ENCODE measurements around the gene PRSS21.
A peak's percentile ranks its signal among the peaks of the same experiment; 100 is the strongest.

Gene PRSS21

DNA sequence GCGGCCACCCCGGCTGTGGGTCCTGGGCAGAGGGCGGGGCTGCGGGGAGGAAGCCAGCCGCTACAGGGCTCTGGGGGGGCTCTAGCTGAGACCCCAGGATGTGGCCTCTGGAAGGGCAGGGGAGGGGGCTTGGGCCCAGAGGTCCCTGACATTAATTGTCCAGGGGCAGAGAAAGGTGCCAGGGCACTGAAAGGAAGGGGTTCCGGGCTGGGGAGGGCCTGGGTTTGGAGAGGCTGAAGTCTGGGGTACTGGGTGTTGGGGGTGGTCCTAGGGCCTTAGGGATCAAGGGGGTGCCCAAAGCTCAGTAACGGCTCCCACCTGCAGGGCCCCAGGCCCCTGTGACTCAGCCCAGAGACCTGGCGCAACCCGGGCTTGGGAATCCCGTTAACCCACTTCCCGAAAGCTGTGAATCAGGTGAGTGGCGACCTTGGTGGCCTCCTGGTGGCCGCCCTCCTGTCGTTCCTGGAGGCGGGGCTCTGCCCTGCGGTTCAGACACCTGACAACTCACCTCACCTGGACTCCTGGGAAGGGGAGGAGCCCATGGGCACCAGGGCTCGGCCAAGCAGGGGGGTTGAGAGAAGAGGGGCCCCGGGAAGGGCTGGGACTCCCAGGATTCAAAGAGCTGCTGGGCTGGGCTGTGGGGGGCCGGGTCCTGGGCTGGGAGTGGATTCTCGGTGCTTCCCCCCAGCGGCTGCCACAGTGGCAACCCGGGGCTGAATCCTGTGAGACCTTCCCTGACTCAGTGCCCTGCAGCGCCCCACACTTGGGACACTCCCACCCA lies 41.4 kb downstream of the PRSS21 start:
- DNase-seq (ENCODE audit: low read depth) = peak; percentile 54
- TF ChIP-seq, protein P1, sequence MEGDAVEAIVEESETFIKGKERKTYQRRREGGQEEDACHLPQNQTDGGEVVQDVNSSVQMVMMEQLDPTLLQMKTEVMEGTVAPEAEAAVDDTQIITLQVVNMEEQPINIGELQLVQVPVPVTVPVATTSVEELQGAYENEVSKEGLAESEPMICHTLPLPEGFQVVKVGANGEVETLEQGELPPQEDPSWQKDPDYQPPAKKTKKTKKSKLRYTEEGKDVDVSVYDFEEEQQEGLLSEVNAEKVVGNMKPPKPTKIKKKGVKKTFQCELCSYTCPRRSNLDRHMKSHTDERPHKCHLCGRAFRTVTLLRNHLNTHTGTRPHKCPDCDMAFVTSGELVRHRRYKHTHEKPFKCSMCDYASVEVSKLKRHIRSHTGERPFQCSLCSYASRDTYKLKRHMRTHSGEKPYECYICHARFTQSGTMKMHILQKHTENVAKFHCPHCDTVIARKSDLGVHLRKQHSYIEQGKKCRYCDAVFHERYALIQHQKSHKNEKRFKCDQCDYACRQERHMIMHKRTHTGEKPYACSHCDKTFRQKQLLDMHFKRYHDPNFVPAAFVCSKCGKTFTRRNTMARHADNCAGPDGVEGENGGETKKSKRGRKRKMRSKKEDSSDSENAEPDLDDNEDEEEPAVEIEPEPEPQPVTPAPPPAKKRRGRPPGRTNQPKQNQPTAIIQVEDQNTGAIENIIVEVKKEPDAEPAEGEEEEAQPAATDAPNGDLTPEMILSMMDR (IDR thresholded peaks at IDR 0.05; ENCODE audit: control insufficient read depth, extremely low read depth, insufficient read depth) = peak; percentile 14; the same call in 1 of the 2 replicates
- peak overlapping the region; percentile 43 for H3K4me3 ChIP-seq (ENCODE audit: low read depth, low read length)

DNA sequence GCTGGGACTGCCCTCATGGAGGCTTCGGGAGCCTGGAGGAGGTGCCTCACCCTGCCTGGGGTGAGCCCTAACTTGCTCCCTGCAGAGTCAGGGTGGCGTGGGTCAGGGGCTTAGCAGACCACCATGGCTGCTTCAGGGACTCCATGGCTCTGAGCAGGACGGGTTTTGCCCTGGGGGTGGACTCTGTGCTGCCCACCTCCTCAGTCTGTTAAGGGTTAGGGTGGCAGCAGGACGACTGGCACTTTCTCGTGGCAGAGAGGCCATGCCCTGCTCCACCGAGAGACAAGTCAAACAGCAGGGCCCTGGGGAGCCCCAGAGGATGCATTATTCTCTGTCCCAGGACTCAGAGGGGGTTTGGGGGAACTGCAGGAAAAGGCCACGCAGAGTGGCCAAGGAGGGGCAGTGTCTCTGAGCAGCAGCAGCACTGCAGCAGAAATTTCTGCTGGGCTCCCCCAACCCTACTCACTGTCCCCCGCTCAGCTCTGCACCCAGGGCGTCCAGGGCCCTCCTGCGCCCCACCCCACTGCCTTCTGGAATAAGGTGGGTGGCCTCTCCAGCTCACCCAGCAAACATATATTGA lies 42.7 kb downstream of the PRSS21 start:
- no peak for DNase-seq (ENCODE audit: low read depth)
- TF ChIP-seq, protein P1 (IDR thresholded peaks at IDR 0.05; ENCODE audit: control insufficient read depth, extremely low read depth, insufficient read depth) = no peak
- no peak overlapping the region for H3K4me3 ChIP-seq (ENCODE audit: low read depth, low read length)

DNA sequence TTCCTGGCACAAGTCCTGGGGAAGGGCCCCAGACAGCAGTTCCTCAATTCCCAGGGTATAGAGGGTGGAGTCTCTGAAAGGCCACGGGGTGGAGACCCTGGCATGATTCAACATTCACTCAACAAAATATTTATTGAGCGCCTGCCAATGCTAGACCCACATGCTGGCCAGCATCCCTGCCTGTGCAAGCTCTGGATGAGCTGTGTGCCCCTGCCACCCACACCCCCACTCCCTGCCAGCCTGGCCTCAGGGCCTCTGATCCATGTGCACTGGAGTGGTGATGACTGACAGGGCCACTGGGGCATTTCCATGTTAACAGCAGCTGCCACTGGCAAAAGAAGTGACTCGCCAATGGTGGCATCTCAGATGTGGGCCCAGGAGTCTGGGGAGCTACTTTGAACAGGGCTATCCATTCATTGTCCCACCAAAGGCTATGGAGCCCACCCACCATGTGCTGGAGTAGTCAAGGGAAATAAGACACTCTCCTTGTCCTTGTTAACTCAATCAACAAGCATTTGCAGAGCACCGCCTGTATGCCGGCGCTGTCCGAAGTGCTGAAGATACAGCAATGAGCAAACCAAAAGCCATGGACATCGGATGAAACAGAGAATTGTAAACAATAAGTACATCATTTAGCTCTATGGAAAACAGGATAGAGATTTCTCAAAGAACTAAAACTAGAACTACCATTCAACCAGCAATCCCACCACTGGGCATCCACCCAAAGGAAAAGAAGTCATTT lies 44.0 kb downstream of the PRSS21 start:
- H3K4me3 ChIP-seq (ENCODE audit: low read depth, low read length) = no peak overlapping the region
- TF ChIP-seq, protein P1 (IDR thresholded peaks at IDR 0.05; ENCODE audit: control insufficient read depth, extremely low read depth, insufficient read depth) = no peak
- no peak for DNase-seq (ENCODE audit: low read depth)

DNA sequence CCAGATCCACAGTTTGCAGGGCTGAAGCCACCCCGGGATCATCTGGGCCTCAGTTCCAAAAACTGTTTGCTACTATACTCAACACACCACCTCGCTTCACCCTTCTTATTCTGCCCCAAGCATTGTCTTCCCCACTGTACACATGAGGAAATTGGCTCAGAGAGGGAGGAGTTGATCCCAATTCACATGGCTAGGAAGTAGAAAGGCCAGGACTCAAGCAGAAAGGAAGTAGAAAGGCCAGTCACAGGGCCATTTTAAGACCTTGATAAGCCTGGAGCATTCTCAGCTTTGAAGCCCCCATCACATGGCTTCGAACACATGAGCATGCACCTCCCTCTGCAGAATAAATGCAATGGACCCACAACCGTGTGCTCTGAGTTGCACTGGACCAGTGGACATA lies 48.6 kb downstream of the PRSS21 start:
- no peak for DNase-seq (ENCODE audit: low read depth)
- no peak overlapping the region for H3K4me3 ChIP-seq (ENCODE audit: low read depth, low read length)
- TF ChIP-seq, protein P1 (IDR thresholded peaks at IDR 0.05; ENCODE audit: control insufficient read depth, extremely low read depth, insufficient read depth) = no peak

DNA sequence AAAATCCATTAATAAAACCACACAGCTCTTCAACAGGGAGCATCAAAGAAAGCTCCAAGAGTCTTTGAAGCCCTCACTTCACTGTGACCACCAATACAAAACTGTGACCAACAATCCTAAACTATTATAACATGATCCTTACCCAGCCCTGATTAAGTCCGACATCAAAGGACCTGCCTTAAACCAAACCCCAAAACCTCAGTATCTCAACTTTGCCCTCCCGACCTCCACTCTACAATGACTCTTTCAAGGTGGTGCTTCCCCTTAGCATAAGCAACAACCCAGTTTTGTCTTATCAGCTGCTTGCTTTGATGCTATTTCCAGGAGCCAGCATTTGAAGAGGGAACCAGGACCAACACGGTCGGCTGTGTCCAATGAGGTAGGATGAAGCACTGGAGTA lies 49.4 kb downstream of the PRSS21 start:
- no peak for DNase-seq (ENCODE audit: low read depth)
- TF ChIP-seq, protein P1 (IDR thresholded peaks at IDR 0.05; ENCODE audit: control insufficient read depth, extremely low read depth, insufficient read depth) = no peak
- H3K4me3 ChIP-seq (ENCODE audit: low read depth, low read length) = no peak overlapping the region

DNA sequence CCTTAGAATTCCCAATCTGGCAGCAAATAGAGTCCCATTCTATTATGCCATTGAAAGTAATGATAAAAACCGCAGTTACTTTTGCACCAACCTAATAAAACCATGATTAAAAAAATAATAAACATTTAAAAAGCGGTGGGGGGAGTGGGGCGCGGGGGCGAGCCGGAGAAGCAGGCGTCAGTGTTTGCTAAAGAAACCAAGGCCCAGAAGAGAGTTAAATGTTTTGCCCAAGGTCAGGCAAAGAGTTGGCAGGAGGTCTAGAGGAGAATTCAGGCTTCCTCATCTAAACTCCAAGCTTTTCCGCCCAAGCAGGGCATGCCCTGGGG lies 50.6 kb downstream of the PRSS21 start:
- no peak for DNase-seq (ENCODE audit: low read depth)
- H3K4me3 ChIP-seq (ENCODE audit: low read depth, low read length) = peak overlapping the region; percentile 65
- TF ChIP-seq, protein P1 (IDR thresholded peaks at IDR 0.05; ENCODE audit: control insufficient read depth, extremely low read depth, insufficient read depth) = no peak
